CD1c-positive myeloid dendritic cell (primary cell): ENCODE measurements around the gene MACROD2.
"Not testable (repeated sequence)": the region's sequence is repeated elsewhere in the genome, so short reads cannot be mapped to it uniquely, and the experiment has no call there.

Experiments used
- DNase-seq: peaks from one replicate; pipeline ENCODE4 v3.0.0-alpha.2; 2016; ENCODE audit errors: extremely low spot score

The MACROD2 gene

DNA sequence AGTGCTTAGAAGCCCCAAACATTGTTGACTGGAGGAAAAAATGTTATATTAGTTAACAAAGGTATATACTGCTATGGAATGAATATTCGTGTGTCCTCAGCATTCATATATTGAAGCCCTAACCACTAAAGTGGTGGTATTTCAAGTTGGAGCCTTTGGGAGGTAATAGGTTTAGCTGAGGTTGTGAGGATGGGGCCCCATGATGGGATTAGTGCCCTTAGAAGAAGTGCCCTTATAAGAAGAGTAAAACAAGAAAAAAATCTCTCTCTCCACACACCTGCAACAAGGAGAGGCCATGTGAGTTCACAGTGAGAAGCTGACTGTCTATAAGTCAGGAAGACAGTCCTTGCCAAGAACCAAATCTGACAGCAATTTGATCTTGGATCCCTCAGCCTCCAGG, 1103.8 kb downstream of the MACROD2 start:
- DNase-seq, result no peak

- DNase-seq, result no peak
Measured at GRCh38 chr20:15100506-15101160, 1105.3 kb downstream of the MACROD2 start.

DNA sequence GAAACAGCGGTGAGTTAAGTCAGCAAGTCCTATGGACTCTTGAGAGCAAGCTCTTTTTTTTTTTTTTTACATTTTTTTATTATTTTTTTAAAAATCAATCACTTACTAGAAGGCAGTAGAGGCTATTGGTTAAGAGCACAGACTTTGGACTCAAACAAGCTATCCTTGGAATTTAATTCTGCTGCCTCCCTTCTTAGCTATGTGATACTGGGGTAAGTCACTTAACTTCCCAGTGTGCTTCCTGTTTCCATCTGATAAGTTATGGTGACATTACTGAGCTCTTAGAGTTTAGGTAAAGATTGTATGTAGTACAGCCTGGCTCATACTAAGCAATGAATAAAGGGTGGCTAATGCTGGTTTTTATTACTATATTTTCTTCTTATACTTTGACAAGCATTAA, 1112.6 kb downstream of the MACROD2 start:
- DNase-seq, result no peak

GRCh38 chr20:15109494-15109893, 1114.2 kb downstream of the MACROD2 start:
- DNase-seq, result no peak

DNA sequence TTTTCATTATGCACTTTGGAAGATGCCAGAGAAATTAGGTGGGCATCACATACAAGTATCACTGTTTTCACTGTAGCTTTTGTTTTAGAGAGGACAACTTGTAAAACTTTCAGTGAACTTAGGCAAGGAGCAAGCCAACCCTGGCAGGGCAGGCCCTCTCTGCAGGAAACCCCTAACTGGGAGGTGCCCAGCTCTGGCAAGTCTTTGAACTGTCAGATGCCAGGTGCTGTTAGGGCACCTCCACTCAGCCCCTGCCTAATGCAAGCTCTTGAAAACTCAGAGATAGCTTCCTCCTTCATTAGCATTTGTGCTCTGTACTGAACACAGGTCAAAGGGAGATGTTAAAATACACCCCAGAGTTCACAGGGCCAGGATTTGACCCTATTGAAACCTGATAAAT, 1116.3 kb downstream of the MACROD2 start:
- no peak for DNase-seq

DNA sequence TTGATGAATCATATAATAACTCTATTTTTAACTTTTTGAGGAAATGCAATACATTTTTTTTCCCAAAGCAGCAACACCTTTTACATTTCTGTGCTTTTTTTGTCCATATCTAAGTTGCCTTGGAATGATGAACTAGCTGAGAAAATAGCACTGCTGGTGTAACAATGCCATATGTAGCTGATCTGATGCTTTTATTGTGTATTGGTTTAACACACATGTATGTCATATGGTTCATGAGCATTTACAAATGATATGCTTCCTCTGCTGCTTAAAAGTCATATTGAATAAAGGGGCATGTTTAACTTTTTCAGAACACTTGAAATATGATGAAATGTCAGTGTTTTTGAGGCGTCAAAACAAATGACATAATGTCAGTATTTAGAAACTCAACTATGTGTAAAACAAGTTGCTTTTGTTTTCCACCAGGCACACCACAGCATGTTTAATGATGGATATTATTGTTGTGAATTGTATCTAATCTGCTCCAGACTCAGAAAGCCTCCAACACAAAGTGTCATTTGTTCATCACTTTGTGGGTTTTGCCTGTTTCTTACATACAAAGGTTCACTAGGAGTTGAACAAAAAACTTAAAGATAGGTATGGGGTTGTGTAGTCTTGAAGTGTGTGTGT, 1117.9 kb downstream of the MACROD2 start:
- no peak for DNase-seq

DNA sequence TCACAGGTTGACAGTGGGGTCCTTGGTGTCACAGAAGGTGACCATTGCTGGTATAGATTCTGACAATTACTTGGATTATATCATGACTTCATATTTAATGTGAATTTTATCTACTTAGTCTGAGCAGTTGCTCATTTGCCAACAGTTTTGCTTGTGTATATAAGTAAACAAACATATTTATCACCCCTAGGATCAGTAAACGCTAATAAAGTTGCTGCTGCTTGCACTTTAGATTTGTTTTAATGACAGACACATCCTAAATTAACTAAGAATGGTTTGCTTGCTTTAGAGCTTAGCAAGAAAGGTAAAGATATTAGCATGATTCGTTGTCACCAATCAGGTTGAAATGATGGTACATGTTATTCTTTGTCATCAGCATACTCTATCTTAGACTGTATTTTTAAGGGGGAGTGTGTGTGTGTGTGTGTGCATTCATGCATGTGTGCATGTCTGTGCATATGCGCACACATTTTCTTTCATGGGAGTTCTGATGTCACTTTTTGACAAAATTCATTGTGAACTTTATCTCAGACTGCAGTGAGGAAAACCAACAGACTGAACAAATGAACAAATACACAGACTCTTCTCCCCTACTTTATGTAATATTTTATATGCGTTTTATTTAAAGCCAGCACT, 1124.7 kb downstream of the MACROD2 start:
- no peak for DNase-seq

GRCh38 chr20:15122613-15123012, 1127.3 kb downstream of the MACROD2 start:
- DNase-seq, result no peak

- DNase-seq, result no peak
Measured at GRCh38 chr20:15131176-15131575, 1135.9 kb downstream of the MACROD2 start.

GRCh38 chr20:15138548-15139126, 1143.3 kb downstream of the MACROD2 start:
- DNase-seq, result no peak

- DNase-seq, result no peak
Measured at GRCh38 chr20:15139522-15139921, 1144.2 kb downstream of the MACROD2 start.

DNA sequence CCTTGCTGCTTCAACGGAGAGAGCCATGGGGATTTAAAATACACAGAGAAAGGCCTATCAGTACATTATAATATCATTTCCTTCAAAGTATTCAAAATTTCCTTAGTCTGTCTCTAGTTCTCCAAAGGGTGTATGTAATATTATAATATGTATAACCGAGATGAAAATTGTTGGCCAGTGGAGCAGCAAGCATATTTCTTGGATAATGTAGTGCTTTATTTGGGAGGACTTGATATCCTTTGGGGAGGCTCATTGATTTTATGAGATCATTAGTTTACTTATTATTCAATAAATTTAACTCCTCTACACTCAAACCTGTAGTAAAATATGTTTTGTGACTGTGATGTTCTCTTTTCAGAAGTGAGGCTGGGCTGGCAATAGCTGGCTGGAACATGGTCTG, 1145.0 kb downstream of the MACROD2 start:
- DNase-seq, result no peak

DNA sequence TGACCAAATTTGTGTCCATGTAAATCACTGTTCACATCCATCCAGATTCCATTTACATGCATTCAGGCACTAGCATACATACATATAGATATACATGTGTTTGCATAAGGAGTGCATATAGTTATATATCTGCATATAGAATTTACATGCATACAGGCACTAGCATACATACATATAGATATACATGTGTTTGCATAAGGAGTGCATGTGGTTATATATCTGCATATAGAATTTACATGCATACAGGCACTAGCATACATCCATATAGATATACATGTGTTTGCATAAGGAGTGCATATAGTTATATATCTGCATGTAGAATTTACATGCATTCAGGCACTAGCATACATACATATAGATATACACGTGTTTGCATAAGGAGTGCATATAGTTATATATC, 1145.6 kb downstream of the MACROD2 start:
- not testable (repeated sequence) for DNase-seq

DNA sequence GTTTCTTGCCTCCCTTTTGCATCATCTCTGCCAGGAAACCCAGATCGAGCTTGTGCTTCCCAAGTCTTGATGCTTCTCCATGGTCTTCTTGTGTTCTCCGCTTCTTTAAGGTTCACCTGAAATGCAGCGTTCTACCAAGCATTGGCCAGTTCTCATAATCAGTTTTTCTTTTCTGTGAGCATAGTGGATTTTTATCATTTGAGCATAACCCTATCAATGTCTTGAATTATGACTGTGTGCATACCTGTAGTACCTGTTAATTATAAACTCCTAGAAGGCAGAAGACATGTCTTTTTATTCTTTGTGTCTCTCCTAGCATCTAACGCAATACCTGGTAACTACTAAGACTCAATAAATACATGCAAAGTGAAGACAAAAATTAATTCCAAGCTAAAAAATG, 1146.5 kb downstream of the MACROD2 start:
- no peak for DNase-seq

- no peak for DNase-seq
Measured at GRCh38 chr20:15143478-15143877, 1148.2 kb downstream of the MACROD2 start.

GRCh38 chr20:15144916-15145315, 1149.6 kb downstream of the MACROD2 start:
- no peak for DNase-seq

- no peak for DNase-seq
Measured at GRCh38 chr20:15146948-15147347, 1151.6 kb downstream of the MACROD2 start.

DNA sequence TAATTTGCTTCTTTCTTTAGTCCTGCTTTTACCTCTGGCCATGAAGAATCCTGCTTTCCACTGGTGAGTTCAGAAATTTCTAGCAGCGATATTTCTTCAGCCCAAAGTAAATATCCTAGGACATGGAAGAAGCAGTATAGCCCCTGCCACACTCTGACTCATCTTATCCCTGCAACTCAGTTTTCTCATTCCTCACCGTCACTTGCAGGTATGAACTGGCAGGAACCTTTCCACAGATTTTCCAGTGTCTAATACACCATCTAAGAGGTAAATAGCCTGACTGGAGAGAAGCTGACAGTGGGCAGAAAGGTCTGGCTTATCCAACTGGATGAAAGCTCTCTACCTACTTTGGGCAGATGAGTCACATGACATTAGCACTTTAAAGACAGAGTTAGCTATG, 1158.8 kb downstream of the MACROD2 start:
- no peak for DNase-seq

- DNase-seq, result no peak
Measured at GRCh38 chr20:15155848-15156401, 1160.6 kb downstream of the MACROD2 start.

GRCh38 chr20:15158533-15158932, 1163.2 kb downstream of the MACROD2 start:
- DNase-seq, result no peak

- DNase-seq, result no peak
Measured at GRCh38 chr20:15162079-15162647, 1166.8 kb downstream of the MACROD2 start.

- no peak for DNase-seq
Measured at GRCh38 chr20:15163632-15164031, 1168.3 kb downstream of the MACROD2 start.
